ENCODE results near the gene MAN1C1.
A peak's percentile ranks its signal among the peaks of the same experiment; 100 is the strongest.

MAN1C1 gene

DNA sequence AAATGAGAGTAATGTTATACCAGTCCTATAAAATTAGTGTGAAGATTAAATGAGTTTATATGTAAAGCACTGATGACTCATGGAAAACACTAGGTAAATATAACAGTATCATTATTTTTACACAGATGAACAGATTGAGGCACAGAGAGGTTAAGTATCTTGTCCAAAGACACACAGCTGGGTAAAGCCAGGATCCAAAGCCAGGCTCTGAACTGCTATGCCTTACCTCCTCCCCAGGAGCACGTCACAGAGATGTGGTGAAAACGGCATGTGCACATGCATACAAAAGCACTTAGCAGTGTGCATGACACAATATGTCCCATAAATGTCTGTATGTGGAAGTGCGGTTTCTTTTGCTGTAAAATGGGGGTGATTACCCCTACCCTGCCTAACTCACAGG lies 56.9 kb downstream of the MAN1C1 start:
- no peak for TF ChIP-seq MAX (IDR thresholded peaks at IDR 0.05)
- no peak for TF ChIP-seq USF1 (IDR thresholded peaks at IDR 0.05)
- no peak for TF ChIP-seq CEBPB (IDR thresholded peaks at IDR 0.05)
- TF ChIP-seq FOXM1 (IDR thresholded peaks at IDR 0.05; ENCODE audit: borderline replicate concordance, low read depth), result no peak
- TF ChIP-seq RAD21 (IDR thresholded peaks at IDR 0.05; ENCODE audit: low read depth), result no peak
- TF ChIP-seq YY1 (IDR thresholded peaks at IDR 0.05; ENCODE audit: low read depth), result no peak
- TF ChIP-seq EGR1 (IDR thresholded peaks at IDR 0.05), result no peak

DNA sequence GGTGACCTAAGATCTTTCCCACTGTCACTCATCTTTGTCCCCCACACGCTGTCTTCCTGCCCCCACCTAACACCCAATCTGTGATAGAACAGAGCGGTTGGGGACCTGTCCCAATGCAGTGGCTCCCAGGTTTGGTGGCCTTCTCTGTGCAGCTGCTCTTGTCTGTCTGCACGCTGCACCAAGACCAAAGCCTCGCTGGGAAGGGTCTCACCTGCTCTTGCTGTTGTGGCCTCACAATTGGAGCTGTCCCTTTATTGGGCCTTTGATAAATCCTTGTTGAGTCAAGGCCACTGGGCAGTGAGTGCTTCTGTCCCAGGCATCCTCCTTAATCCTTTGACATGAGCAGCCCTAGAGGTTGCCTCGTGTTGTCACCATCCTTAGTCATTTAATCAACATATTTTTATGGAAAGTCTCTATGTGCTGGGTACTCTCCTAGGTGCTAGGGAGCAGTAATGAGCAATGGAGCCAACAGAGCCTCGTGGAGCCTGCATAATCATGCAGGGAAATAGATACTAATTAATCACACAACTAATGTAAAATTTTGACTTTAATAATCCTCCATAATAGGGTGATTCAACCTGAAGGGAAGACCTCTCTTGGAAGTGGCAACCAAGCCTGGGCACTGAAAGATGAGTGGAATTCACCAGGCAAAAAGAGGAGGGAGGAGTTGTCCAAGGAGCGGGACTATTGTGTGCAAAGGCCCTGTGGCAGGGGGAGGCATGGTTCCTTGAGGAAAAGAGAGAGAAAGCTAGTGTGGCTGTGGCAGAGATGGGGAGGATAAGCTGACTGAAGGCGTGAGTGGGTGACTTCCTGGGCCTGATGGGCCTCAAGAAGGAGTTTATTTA lies 57.6 kb downstream of the MAN1C1 start:
- TF ChIP-seq, protein P1, sequence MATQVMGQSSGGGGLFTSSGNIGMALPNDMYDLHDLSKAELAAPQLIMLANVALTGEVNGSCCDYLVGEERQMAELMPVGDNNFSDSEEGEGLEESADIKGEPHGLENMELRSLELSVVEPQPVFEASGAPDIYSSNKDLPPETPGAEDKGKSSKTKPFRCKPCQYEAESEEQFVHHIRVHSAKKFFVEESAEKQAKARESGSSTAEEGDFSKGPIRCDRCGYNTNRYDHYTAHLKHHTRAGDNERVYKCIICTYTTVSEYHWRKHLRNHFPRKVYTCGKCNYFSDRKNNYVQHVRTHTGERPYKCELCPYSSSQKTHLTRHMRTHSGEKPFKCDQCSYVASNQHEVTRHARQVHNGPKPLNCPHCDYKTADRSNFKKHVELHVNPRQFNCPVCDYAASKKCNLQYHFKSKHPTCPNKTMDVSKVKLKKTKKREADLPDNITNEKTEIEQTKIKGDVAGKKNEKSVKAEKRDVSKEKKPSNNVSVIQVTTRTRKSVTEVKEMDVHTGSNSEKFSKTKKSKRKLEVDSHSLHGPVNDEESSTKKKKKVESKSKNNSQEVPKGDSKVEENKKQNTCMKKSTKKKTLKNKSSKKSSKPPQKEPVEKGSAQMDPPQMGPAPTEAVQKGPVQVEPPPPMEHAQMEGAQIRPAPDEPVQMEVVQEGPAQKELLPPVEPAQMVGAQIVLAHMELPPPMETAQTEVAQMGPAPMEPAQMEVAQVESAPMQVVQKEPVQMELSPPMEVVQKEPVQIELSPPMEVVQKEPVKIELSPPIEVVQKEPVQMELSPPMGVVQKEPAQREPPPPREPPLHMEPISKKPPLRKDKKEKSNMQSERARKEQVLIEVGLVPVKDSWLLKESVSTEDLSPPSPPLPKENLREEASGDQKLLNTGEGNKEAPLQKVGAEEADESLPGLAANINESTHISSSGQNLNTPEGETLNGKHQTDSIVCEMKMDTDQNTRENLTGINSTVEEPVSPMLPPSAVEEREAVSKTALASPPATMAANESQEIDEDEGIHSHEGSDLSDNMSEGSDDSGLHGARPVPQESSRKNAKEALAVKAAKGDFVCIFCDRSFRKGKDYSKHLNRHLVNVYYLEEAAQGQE (IDR thresholded peaks at IDR 0.05; ENCODE audit: low read depth), result peak; percentile 43; the same call in 1 of the 2 replicates
- TF ChIP-seq TEAD4 (IDR thresholded peaks at IDR 0.05), result no peak

DNA sequence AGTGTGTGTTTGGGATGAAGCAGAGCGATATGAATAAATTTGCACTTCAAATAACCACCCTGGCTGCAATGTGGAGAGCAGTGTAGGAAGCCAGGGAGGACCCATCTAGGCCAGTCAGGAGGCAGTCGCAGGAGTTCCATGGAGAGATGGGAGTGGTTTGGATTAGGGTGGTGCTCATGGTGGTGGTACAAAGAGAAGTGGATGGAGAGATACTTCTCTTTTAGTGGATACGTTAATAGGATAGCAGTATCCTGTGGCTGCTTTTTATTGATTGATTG lies 58.2 kb downstream of the MAN1C1 start:
- TF ChIP-seq CEBPB (IDR thresholded peaks at IDR 0.05) (no peak), FOXM1 (IDR thresholded peaks at IDR 0.05; ENCODE audit: borderline replicate concordance, low read depth) (no peak), USF1 (IDR thresholded peaks at IDR 0.05) (no peak), ZBTB7A (IDR thresholded peaks at IDR 0.05; ENCODE audit: low read depth) (no peak), TCF12 (IDR thresholded peaks at IDR 0.05; ENCODE audit: low read depth) (no peak), TEAD4 (IDR thresholded peaks at IDR 0.05) (no peak), YY1 (IDR thresholded peaks at IDR 0.05; ENCODE audit: low read depth) (no peak), EP300 (IDR thresholded peaks at IDR 0.05; ENCODE audit: borderline replicate concordance) (no peak), EGR1 (IDR thresholded peaks at IDR 0.05) (no peak)
- TF ChIP-seq, protein P1 (IDR thresholded peaks at IDR 0.05; ENCODE audit: low read depth), result no peak

GRCh38 chr1:25675729-25676476 lies 59.3 kb downstream of the MAN1C1 start:
- TF ChIP-seq CEBPB (IDR thresholded peaks at IDR 0.05) (no peak), USF1 (IDR thresholded peaks at IDR 0.05) (no peak), FOXM1 (IDR thresholded peaks at IDR 0.05; ENCODE audit: borderline replicate concordance, low read depth) (no peak), CREB1 (IDR thresholded peaks at IDR 0.05; ENCODE audit: low read depth) (no peak), TEAD4 (IDR thresholded peaks at IDR 0.05) (no peak), YY1 (IDR thresholded peaks at IDR 0.05; ENCODE audit: low read depth) (no peak), EGR1 (IDR thresholded peaks at IDR 0.05) (no peak), ZBTB7A (IDR thresholded peaks at IDR 0.05; ENCODE audit: low read depth) (no peak), TAF1 (IDR thresholded peaks at IDR 0.05; ENCODE audit: low read depth) (no peak), RAD21 (IDR thresholded peaks at IDR 0.05; ENCODE audit: low read depth) (no peak), EP300 (IDR thresholded peaks at IDR 0.05; ENCODE audit: borderline replicate concordance) (no peak), MAX (IDR thresholded peaks at IDR 0.05) (no peak), NFIC (IDR thresholded peaks at IDR 0.05) (no peak)
- TF ChIP-seq, protein P1 (IDR thresholded peaks at IDR 0.05; ENCODE audit: low read depth), result no peak
